Naive B cell (primary cell): ENCODE measurements around the gene ATP6V0A1. TPM values are rescaled to one million over a fixed set of nuclear protein-coding genes. Genes with fewer than 3 reads are reported as not detected.

Source experiments
- ATAC-seq, 2 donors: fragments of 150-1000 bp; cut with Tn5 transposase; 2 replicates each; pipeline ENCODE4 v1.10.0; 2021; ENCODE audit warnings: low read depth in 2 of 2, mild to moderate bottlenecking in 2 of 2, moderate library complexity in 2 of 2
- DNase-seq: peaks from one replicate; pipeline ENCODE4 v3.0.0; 2022
- H3K27ac Mint-ChIP-seq, 6 donors: one replicate each; pipeline ENCODE4 v1.8.0; 2020 to 2022; ENCODE audit warnings: mild to moderate bottlenecking in 6 of 6, mixed read lengths in 6 of 6, moderate library complexity in 5 of 6, inconsistent platforms in 2 of 6
- H3K27me3 Mint-ChIP-seq, 3 donors: one replicate each; pipeline ENCODE4 v1.8.0; 2021 to 2022; ENCODE audit warnings: mixed read lengths in 3 of 3, mild to moderate bottlenecking in 1 of 3
- H3K36me3 Mint-ChIP-seq, 2 donors: one replicate each; pipeline ENCODE4 v1.8.0; 2020 to 2022; ENCODE audit warnings: mixed read lengths in 2 of 2, inconsistent platforms in 1 of 2, mild to moderate bottlenecking in 1 of 2
- H3K4me1 Mint-ChIP-seq, 3 donors: one replicate each; pipeline ENCODE4 v1.8.0; 2020 to 2022; ENCODE audit warnings: mixed read lengths in 3 of 3, inconsistent platforms in 1 of 3, mild to moderate bottlenecking in 1 of 3, moderate library complexity in 1 of 3
- H3K4me3 Mint-ChIP-seq, 8 donors: one replicate each; pipeline ENCODE4 v1.8.0; 2020 to 2022; ENCODE audit warnings: mild to moderate bottlenecking in 8 of 8, mixed read lengths in 8 of 8, moderate library complexity in 8 of 8, inconsistent platforms in 2 of 8
- H3K9me3 Mint-ChIP-seq, 7 donors: one replicate each; pipeline ENCODE4 v1.8.0; 2020 to 2022; ENCODE audit warnings: mixed read lengths in 7 of 7, mild to moderate bottlenecking in 5 of 7, inconsistent platforms in 2 of 7, moderate library complexity in 1 of 7
- polyA plus RNA-seq, 6 donors: library from polyadenylated mRNA; unstranded; fragments of 300-500 nt; fragmentation: Illumina TruSeq; gene quantifications; one replicate each; pipeline ENCODE4 v1.2.3, GENCODE V29; 2021; ENCODE audit warnings: low read depth in 6 of 6

The ATP6V0A1 gene
- polyA plus RNA-seq, 6 donors from 2014 or later, result 42.5 to 81.0 (median 62.8) TPM

DNA sequence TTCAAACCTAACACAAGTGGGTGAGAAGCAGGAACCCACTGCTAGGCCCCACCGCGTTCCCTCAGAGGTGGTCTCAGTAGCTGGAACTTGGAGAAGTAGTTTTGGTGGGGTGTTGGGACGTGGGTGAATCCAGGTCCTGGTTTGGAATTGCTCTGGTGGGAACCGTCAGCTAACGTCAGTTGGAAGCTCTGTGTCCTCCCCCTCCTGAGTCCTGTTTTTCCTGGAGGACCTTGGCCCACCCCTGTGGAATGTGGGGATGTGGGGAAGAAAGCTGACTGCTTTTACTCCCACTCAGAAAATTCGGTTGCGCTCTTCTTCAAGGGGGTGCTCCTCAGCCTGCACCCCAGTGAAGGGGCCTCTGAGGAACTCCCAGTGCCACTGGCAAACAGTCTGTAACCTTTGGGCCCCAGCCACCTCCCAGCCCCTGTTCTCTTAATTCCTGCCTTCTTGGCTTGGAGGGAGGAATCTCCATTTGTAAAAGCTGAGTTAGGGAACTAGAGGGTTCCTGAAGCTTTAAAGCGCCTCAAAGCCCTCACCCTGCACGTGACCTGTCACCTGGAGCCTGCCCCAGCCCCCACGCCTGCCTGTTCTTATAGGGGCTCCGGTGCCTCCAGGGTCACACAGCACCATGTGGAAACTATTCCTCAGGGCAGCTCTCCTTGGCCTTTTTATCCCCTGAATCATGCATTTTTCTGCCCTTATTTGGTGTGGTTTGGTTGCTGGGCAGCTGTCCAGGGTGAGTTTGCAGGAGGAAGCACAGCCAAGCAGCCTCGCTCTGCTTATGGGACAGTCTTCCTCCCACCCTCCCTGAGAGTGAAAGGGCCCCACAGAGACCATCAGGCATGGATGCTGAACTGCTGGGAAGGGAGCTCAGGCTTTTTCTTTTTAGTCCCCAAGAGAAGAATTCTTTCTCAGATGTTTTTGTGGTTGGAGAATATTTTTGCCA is 61.1 kb downstream of the ATP6V0A1 start:
- H3K36me3 Mint-ChIP-seq, result peaks cover 0 to 18% of the 10 kb centered on the region in 2 donors
- no peaks in the 10 kb centered on the region for H3K27me3 Mint-ChIP-seq
- H3K9me3 Mint-ChIP-seq, result no peaks in the 10 kb centered on the region
- ATAC-seq (no peak), DNase-seq (no peak)
- H3K4me3 Mint-ChIP-seq, result no peak overlapping the region
- peaks cover 11 to 27% (median 14%) of the 10 kb centered on the region in 3 donors for H3K4me1 Mint-ChIP-seq
- peak overlapping the region in 1 of 6 donors; percentile 3 for H3K27ac Mint-ChIP-seq

DNA sequence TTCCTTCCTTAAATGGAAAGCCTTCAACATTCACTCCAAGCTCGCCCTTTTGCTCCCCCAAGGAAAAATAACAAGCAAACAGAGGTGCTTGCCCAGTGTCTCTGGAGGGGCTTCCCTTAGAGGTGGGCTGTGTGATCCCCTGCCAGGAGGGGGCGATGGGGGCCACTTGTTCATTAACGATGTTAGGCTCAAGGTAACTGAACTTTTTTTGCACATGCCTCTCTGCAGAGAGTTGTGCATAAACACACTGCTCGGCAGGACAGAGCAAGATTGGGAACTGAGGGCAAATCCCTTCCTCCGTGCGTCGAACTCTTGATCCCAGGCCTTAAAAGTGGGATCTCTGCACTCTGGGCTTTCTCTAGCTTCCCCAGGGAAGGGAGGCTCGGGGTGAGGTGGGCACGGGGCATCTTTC is 61.9 kb downstream of the ATP6V0A1 start:
- Mint-ChIP-seq H3K36me3 (peaks cover 0 to 18% of the 10 kb centered on the region in 2 donors), H3K9me3 (no peaks in the 10 kb centered on the region), H3K27me3 (no peaks in the 10 kb centered on the region), H3K4me1 (peaks cover 11 to 27% (median 14%) of the 10 kb centered on the region in 3 donors), H3K27ac (no peak overlapping the region), H3K4me3 (no peak overlapping the region)
- DNase-seq (no peak), ATAC-seq (peak in 1 of 2 donors; percentile 32)

GRCh38 chr17:42521036-42521435 is 62.4 kb downstream of the ATP6V0A1 start:
- no peaks in the 10 kb centered on the region for H3K9me3 Mint-ChIP-seq
- no peak overlapping the region for H3K27ac Mint-ChIP-seq
- peaks cover 0 to 18% of the 10 kb centered on the region in 2 donors for H3K36me3 Mint-ChIP-seq
- H3K4me1 Mint-ChIP-seq, result peaks cover 11 to 27% (median 14%) of the 10 kb centered on the region in 3 donors
- no peak for ATAC-seq
- H3K27me3 Mint-ChIP-seq, result no peaks in the 10 kb centered on the region
- DNase-seq, result no peak
- peak overlapping the region in 2 of 8 donors; percentile 45 to 76 for H3K4me3 Mint-ChIP-seq

- Mint-ChIP-seq H3K4me3 (no peak overlapping the region), H3K27me3 (no peaks in the 10 kb centered on the region), H3K36me3 (peaks cover 0 to 18% of the 10 kb centered on the region in 2 donors), H3K4me1 (peaks cover 11 to 21% (median 14%) of the 10 kb centered on the region in 3 donors), H3K27ac (peak overlapping the region in 2 of 6 donors; percentile 51 to 53), H3K9me3 (no peaks in the 10 kb centered on the region)
- no peak for ATAC-seq
- DNase-seq, result no peak
Measured at GRCh38 chr17:42521666-42522262, 63.1 kb downstream of the ATP6V0A1 start.

GRCh38 chr17:42522263-42522790 is 63.6 kb downstream of the ATP6V0A1 start:
- DNase-seq, result no peak
- H3K4me1 Mint-ChIP-seq, result peaks cover 14 to 21% (median 18%) of the 10 kb centered on the region in 3 donors
- no peak overlapping the region for H3K4me3 Mint-ChIP-seq
- H3K27me3 Mint-ChIP-seq, result no peaks in the 10 kb centered on the region
- no peak for ATAC-seq
- H3K36me3 Mint-ChIP-seq, result peaks cover 0 to 18% of the 10 kb centered on the region in 2 donors
- H3K27ac Mint-ChIP-seq, result peak overlapping the region in 2 of 6 donors; percentile 12 to 82
- H3K9me3 Mint-ChIP-seq, result no peaks in the 10 kb centered on the region

GRCh38 chr17:42522798-42523278 is 64.2 kb downstream of the ATP6V0A1 start:
- H3K9me3 Mint-ChIP-seq, result no peaks in the 10 kb centered on the region
- H3K4me1 Mint-ChIP-seq, result peaks cover 13 to 17% (median 16%) of the 10 kb centered on the region in 3 donors
- DNase-seq (no peak), ATAC-seq (no peak)
- peaks cover 0 to 18% of the 10 kb centered on the region in 2 donors for H3K36me3 Mint-ChIP-seq
- H3K4me3 Mint-ChIP-seq, result no peak overlapping the region
- H3K27me3 Mint-ChIP-seq, result no peaks in the 10 kb centered on the region
- H3K27ac Mint-ChIP-seq, result no peak overlapping the region

GRCh38 chr17:42525221-42525620 is 66.5 kb downstream of the ATP6V0A1 start:
- Mint-ChIP-seq H3K27ac (no peak overlapping the region), H3K4me1 (peaks cover 13 to 23% (median 19%) of the 10 kb centered on the region in 3 donors), H3K4me3 (no peak overlapping the region), H3K9me3 (no peaks in the 10 kb centered on the region), H3K36me3 (peaks cover 0 to 18% of the 10 kb centered on the region in 2 donors), H3K27me3 (no peaks in the 10 kb centered on the region)
- ATAC-seq (no peak), DNase-seq (no peak)

DNA sequence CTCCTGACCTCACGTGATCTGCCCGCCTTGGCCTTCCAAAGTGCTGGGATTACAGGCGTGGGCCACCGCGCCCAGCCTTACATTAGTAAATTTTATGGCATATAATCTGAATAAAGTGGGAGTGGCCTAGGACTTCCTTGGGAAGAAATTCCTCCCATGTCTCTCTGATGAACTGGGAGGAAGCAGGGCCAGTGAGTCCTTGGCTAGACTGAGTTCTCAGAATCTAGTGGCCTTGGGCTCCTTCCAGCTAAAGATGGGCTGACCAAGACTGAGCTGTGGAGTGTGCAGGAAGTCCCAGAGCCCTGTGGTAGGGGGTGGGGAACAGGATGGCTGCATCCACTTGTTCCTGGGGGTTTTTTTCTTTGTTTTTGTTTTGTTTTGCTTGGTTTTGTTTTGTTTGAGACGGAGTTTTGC is 67.4 kb downstream of the ATP6V0A1 start:
- H3K4me3 Mint-ChIP-seq, result no peak overlapping the region
- H3K36me3 Mint-ChIP-seq, result peaks cover 0 to 17% of the 10 kb centered on the region in 2 donors
- H3K27ac Mint-ChIP-seq, result peak overlapping the region in 1 of 6 donors; percentile 78
- peaks cover 17 to 27% (median 27%) of the 10 kb centered on the region in 3 donors for H3K4me1 Mint-ChIP-seq
- DNase-seq, result no peak
- H3K27me3 Mint-ChIP-seq, result no peaks in the 10 kb centered on the region
- ATAC-seq, result no peak
- no peaks in the 10 kb centered on the region for H3K9me3 Mint-ChIP-seq

GRCh38 chr17:42527932-42528331 is 69.3 kb downstream of the ATP6V0A1 start:
- Mint-ChIP-seq H3K4me1 (peaks cover 18 to 36% (median 31%) of the 10 kb centered on the region in 3 donors), H3K4me3 (no peak overlapping the region), H3K9me3 (no peaks in the 10 kb centered on the region), H3K36me3 (no peaks in the 10 kb centered on the region), H3K27ac (no peak overlapping the region), H3K27me3 (no peaks in the 10 kb centered on the region)
- no peak for ATAC-seq
- no peak for DNase-seq

GRCh38 chr17:42529061-42529460 is 70.4 kb downstream of the ATP6V0A1 start:
- H3K9me3 Mint-ChIP-seq, result no peaks in the 10 kb centered on the region
- ATAC-seq, result no peak
- no peaks in the 10 kb centered on the region for H3K36me3 Mint-ChIP-seq
- no peaks in the 10 kb centered on the region for H3K27me3 Mint-ChIP-seq
- no peak for DNase-seq
- peak overlapping the region in 1 of 8 donors; percentile 29 for H3K4me3 Mint-ChIP-seq
- H3K27ac Mint-ChIP-seq, result peak overlapping the region in 1 of 6 donors; percentile 40
- peaks cover 24 to 36% (median 31%) of the 10 kb centered on the region in 3 donors for H3K4me1 Mint-ChIP-seq

- Mint-ChIP-seq H3K36me3 (no peaks in the 10 kb centered on the region), H3K27me3 (no peaks in the 10 kb centered on the region), H3K27ac (peak overlapping the region in 3 of 6 donors; percentile 58 to 74 (median 63)), H3K9me3 (no peaks in the 10 kb centered on the region), H3K4me1 (peaks cover 30 to 45% (median 39%) of the 10 kb centered on the region in 3 donors), H3K4me3 (peak overlapping the region; percentile 31 to 92 (median 86))
- no peak for DNase-seq
- no peak for ATAC-seq
Measured at GRCh38 chr17:42530952-42531454, 72.3 kb downstream of the ATP6V0A1 start.

DNA sequence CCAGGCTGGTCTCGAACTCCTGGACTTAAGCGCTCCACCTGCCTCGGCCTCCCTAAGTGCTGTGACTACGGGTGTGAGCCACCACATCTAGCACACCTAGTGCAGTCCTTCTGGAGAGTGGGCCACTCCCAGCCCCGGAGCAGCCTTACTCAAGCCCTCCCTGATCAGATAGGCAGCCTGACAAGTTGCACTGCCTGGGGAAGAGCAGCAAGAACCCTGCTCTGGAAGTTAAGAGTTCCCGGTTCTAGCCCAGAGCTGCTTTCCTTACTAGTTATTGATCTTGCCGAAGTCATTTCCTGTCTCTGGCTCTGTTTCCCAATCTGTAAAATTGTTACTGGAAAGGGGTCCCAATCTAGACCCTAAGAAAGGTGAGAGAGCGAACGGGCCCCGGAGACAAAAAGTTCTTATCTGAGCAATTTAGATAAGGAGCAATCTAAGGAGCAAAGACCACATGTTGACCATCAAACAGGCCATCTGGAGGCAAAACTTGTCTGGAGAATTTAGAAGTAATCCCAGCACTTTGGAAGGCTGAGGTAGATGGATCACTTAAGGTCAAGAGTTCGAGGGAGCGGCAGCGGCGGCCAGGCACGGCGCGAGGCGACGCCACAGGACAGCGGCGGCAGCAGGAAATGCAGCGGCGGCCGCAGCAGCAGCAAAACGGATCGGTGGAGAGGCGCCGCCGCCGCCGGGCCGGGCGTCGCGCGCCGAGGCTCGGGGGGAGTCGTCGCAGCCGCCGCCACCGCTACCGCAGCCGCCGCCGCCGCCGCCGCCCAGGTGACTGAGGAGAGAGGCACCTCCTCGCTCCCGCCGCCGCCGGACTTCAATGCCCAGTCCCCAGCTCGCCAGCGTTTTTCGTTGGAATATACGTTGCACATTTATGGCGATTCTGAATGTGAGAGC is 73.0 kb downstream of the ATP6V0A1 start:
- H3K36me3 Mint-ChIP-seq, result no peaks in the 10 kb centered on the region
- peak overlapping the region in 4 of 6 donors; percentile 66 to 88 (median 76) for H3K27ac Mint-ChIP-seq
- peaks cover 31 to 46% (median 42%) of the 10 kb centered on the region in 3 donors for H3K4me1 Mint-ChIP-seq
- peak overlapping the region; percentile 74 to 92 (median 86) for H3K4me3 Mint-ChIP-seq
- DNase-seq, result peak; percentile 57
- H3K27me3 Mint-ChIP-seq, result no peaks in the 10 kb centered on the region
- H3K9me3 Mint-ChIP-seq, result no peaks in the 10 kb centered on the region
- ATAC-seq, result peak; percentile 22 to 26
